A673 (cell line): ENCODE results near the gene MSI2.

Experiments used
- EZH2 ChIP-seq: fragments of 200-600 bp; sonication (generic); IDR thresholded peaks from 2 replicates; pipeline ENCODE4 v1.6.1; 2017; ENCODE audit warnings: borderline replicate concordance, low read depth, mild to moderate bottlenecking, mixed read lengths, antibody characterized with exemption, low read length; ENCODE audit not compliant: poor library complexity, severe bottlenecking
- TF ChIP-seq, protein P1 (sequence below): fragments of 300-800, 200-600 bp; sonication (generic); conservative IDR thresholded peaks from 2 replicates; pipeline ENCODE4 v1.5.1; 2017; ENCODE audit warnings: low read depth, mild to moderate bottlenecking, antibody characterized with exemption, low read length, moderate library complexity, mixed read lengths

DNA sequence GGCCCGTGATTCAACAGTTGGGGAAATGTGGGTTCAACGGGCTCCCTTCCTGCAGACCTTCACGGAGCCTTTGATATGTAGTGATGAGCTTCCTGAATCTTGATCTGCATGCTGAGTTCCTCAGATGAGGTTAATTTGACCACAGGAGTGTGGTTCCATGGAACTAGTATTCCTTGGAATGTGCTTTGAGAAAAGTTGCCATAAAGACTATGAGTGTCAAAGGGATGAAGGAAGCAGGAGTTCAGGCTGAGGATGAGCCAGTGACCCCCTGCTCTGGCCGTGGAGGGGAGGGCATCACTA, 229.2 kb downstream of the MSI2 start:
- TF ChIP-seq, protein P1, sequence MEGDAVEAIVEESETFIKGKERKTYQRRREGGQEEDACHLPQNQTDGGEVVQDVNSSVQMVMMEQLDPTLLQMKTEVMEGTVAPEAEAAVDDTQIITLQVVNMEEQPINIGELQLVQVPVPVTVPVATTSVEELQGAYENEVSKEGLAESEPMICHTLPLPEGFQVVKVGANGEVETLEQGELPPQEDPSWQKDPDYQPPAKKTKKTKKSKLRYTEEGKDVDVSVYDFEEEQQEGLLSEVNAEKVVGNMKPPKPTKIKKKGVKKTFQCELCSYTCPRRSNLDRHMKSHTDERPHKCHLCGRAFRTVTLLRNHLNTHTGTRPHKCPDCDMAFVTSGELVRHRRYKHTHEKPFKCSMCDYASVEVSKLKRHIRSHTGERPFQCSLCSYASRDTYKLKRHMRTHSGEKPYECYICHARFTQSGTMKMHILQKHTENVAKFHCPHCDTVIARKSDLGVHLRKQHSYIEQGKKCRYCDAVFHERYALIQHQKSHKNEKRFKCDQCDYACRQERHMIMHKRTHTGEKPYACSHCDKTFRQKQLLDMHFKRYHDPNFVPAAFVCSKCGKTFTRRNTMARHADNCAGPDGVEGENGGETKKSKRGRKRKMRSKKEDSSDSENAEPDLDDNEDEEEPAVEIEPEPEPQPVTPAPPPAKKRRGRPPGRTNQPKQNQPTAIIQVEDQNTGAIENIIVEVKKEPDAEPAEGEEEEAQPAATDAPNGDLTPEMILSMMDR, result no peak
- TF ChIP-seq EZH2, result no peak
